Endothelial cell of umbilical vein (primary cell): ENCODE results near the gene B4GALNT3. TPM values are rescaled to one million over a fixed set of nuclear protein-coding genes. Genes with fewer than 3 reads are reported as not detected.
"Not testable (repeated sequence)": the region's sequence is repeated elsewhere in the genome, so short reads cannot be mapped to it uniquely, and the experiment has no call there.

Experiments
- BruUV-seq: library from RNA; stranded (reverse); fragments of 400-500 nt; replicated peaks from 2 replicates; lab custom pipeline; 2021; lab: Mats Ljungman, UMichigan
- CTCF ChIA-PET: fragments of 300-600, 350-600 bp; sonication (Branson Sonifier 250); formaldehyde crosslinking; loops from one replicate; lab custom pipeline; 2021; ENCODE audit warnings: antibody characterized with exemption, inconsistent platforms; lab: Charles Lee
- POLR2A ChIA-PET: fragments of 300-600, 350-600 bp; sonication (Branson Sonifier 250); formaldehyde crosslinking; loops from one replicate; lab custom pipeline; 2021; ENCODE audit warnings: antibody characterized with exemption, inconsistent platforms; lab: Charles Lee
- DNase-seq: peaks from one replicate; pipeline ENCODE4 v3.0.0-alpha.2; 2011; ENCODE audit warnings: low read depth, low spot score
- FAIRE-seq: peaks from 2 replicates; lab custom pipeline; 2011; peaks lifted over from hg19 to GRCh38; lab: Jason Lieb, UNC
- H2AFZ ChIP-seq: 2 replicates; pipeline ENCODE4 v1.6.0; 2012; ENCODE audit warnings: low read depth, low read length, control low read depth, inconsistent platforms
- H3K27ac ChIP-seq: 2 replicates; pipeline ENCODE4 v1.5.1; 2011; ENCODE audit warnings: low read depth, mild to moderate bottlenecking, control low read depth, low read length, moderate library complexity; ENCODE audit not compliant: insufficient read depth
- H3K27me3 ChIP-seq, 2 experiments: 2 replicates each; pipeline versions ENCODE4 v1.6.0 to v1.6.1; 2011; ENCODE audit warnings: low read length in 2 of 2, mixed read lengths in 1 of 2; ENCODE audit not compliant: control insufficient read depth in 2 of 2, insufficient read depth in 2 of 2
- H3K36me3 ChIP-seq, 2 experiments: 2 replicates in 1 of 2; 3 replicates in 1 of 2; pipeline ENCODE4 v1.5.1; 2011; ENCODE audit warnings: low read length in 2 of 2, mild to moderate bottlenecking in 1 of 2, moderate library complexity in 1 of 2; ENCODE audit not compliant: control insufficient read depth in 2 of 2, insufficient read depth in 2 of 2; ENCODE audit errors: extremely low read depth in 1 of 2
- H3K4me1 ChIP-seq: 3 replicates; pipeline ENCODE4 v1.5.1; 2011; ENCODE audit warnings: mild to moderate bottlenecking, low read length; ENCODE audit not compliant: control insufficient read depth, insufficient read depth; ENCODE audit errors: extremely low read depth
- H3K4me2 ChIP-seq: 2 replicates; pipeline ENCODE4 v1.6.1; 2011; ENCODE audit warnings: low read length, control low read depth, mixed read lengths; ENCODE audit not compliant: insufficient read depth
- H3K4me3 ChIP-seq, 3 experiments: fragments of 200-600 bp in 1 of 3; sonication (generic), shearing (Covaris generic) in 1 of 3; replicated peaks in 1 of 3; 2 replicates each; pipeline ENCODE4 v1.5.1; 2011 to 2016; ENCODE audit warnings: control low read depth in 3 of 3, low read length in 3 of 3, mild to moderate bottlenecking in 2 of 3, inconsistent platforms in 1 of 3, low read depth in 1 of 3, moderate library complexity in 1 of 3; ENCODE audit not compliant: insufficient read depth in 1 of 3
- H3K79me2 ChIP-seq: 2 replicates; pipeline ENCODE4 v1.6.0; 2012; ENCODE audit warnings: low read length, inconsistent platforms; ENCODE audit not compliant: control insufficient read depth, insufficient read depth
- H3K9ac ChIP-seq: replicated peaks from 2 replicates; pipeline ENCODE3; 2011; ENCODE audit warnings: low read length, control low read depth; ENCODE audit not compliant: insufficient read depth; ENCODE audit errors: extremely low read depth
- H3K9me1 ChIP-seq: replicated peaks from 3 replicates; pipeline ENCODE4 v1.6.0; 2011; ENCODE audit warnings: mild to moderate bottlenecking, low read length; ENCODE audit not compliant: control insufficient read depth, insufficient read depth; ENCODE audit errors: extremely low read depth
- H3K9me3 ChIP-seq: replicated peaks from 2 replicates; pipeline ENCODE4 v1.5.1; 2012; ENCODE audit warnings: low read length, inconsistent platforms; ENCODE audit not compliant: control insufficient read depth, insufficient read depth
- H4K20me1 ChIP-seq: replicated peaks from 2 replicates; pipeline ENCODE3; 2011; ENCODE audit warnings: mild to moderate bottlenecking, low read length; ENCODE audit not compliant: control insufficient read depth, insufficient read depth; ENCODE audit errors: extremely low read depth
- CTCF ChIP-seq, 2 donors: IDR thresholded peaks; 1 replicate in 1 of 2; 2 replicates in 1 of 2; pipeline ENCODE4 v1.5.1; 2011; ENCODE audit warnings: low read length in 2 of 2, mild to moderate bottlenecking in 2 of 2, moderate library complexity in 2 of 2, control low read depth in 1 of 2, inconsistent platforms in 1 of 2, low read depth in 1 of 2; ENCODE audit not compliant: insufficient read depth in 1 of 2; ENCODE audit errors: extremely low read depth in 1 of 2
- EZH2 ChIP-seq: IDR thresholded peaks from 2 replicates; pipeline ENCODE4 v1.6.1; 2012; ENCODE audit warnings: borderline replicate concordance, low read depth, mild to moderate bottlenecking, moderate library complexity, low read length, inconsistent platforms; ENCODE audit not compliant: severe bottlenecking
- FOS ChIP-seq: IDR thresholded peaks from 2 replicates; pipeline ENCODE4 v1.6.1; 2011; ENCODE audit warnings: mild to moderate bottlenecking, low read length, moderate library complexity, borderline replicate concordance; ENCODE audit not compliant: insufficient read depth
- GATA2 ChIP-seq: IDR thresholded peaks from 2 replicates; pipeline ENCODE4 v1.7.0; 2011; ENCODE audit warnings: low read depth, mild to moderate bottlenecking, moderate library complexity, mixed read lengths, low read length; ENCODE audit not compliant: insufficient read length, insufficient read depth
- JUN ChIP-seq: IDR thresholded peaks from 2 replicates; pipeline ENCODE4 v1.6.1; 2011; ENCODE audit warnings: borderline replicate concordance, low read depth; ENCODE audit not compliant: insufficient read length, insufficient read depth
- MAX ChIP-seq: IDR thresholded peaks from 2 replicates; pipeline ENCODE4 v1.6.1; 2011; ENCODE audit not compliant: insufficient read depth, insufficient read length
- MYC ChIP-seq: IDR thresholded peaks from one replicate; pipeline ENCODE4 v1.6.1; 2011; ENCODE audit warnings: mild to moderate bottlenecking, low read depth, low read length
- POLR2A ChIP-seq: IDR thresholded peaks from 2 replicates; pipeline ENCODE4 v1.6.1; 2012; ENCODE audit warnings: low read depth, mild to moderate bottlenecking, control low read depth, low read length
- POLR2AphosphoS5 ChIP-seq: IDR thresholded peaks from 2 replicates; pipeline ENCODE4 v1.6.1; 2012; ENCODE audit warnings: low read depth, mild to moderate bottlenecking, control low read depth, low read length, moderate library complexity; ENCODE audit not compliant: insufficient read depth
- dilution Hi-C: fragments of 300-500 bp; cut with MboI; formaldehyde crosslinking; loops from one replicate; pipeline ENCODE4 v1.15.0; 2019; ENCODE audit warnings: low sequenced_read_pairs; ENCODE audit not compliant: extremely low pct_ligation_motif_present
- intact Hi-C: fragments of 100-400 bp; cut with micrococcal nuclease; formaldehyde crosslinking; loops from one replicate; pipeline ENCODE4 v1.10.0; 2022
- polyA plus RNA-seq, 4 experiments: library from polyadenylated mRNA; depleted of rRNA in 3 of 4; stranded (reverse) in 3 of 4; unstranded in 1 of 4; fragments of >200 nt; gene quantifications; 2 replicates each; pipeline versions ENCODE4 v1.2.1 to v1.2.3, GENCODE V29; 2011 to 2012; ENCODE audit warnings: missing spikeins in 1 of 4
- total RNA-seq: library from RNA; stranded (reverse); gene quantifications from 2 replicates; pipeline ENCODE4 v1.2.3, GENCODE V29; 2021

Gene B4GALNT3
- total and polyA plus RNA-seq, 2 donors (not counting 3 experiments of a cell fraction or from before 2014, with no cell fraction given): 0.07 TPM; not detected in 1

GRCh38 chr12:422526-422925 is 37.2 kb upstream of the B4GALNT3 start:
- TF ChIP-seq EZH2: no peak
- TF ChIP-seq FOS: no peak
- TF ChIP-seq MAX: no peak
- TF ChIP-seq POLR2A: no peak
- no peak for TF ChIP-seq MYC
- TF ChIP-seq JUN: no peak
- TF ChIP-seq POLR2AphosphoS5: no peak
- TF ChIP-seq CTCF (IDR thresholded peaks at IDR 0.05; ENCODE audit: extremely low read depth in 1 of 2, insufficient read depth in 1 of 2, low read depth in 1 of 2, low read length in 2 of 2): no peak
- no peak for TF ChIP-seq GATA2
- Histone ChIP-seq H3K4me3 (no peak overlapping the region), H4K20me1 (no peaks in the 10 kb centered on the region), H3K4me1 (no peaks in the 10 kb centered on the region), H3K27ac (no peak overlapping the region), H3K79me2 (no peaks in the 10 kb centered on the region), H3K36me3 (peaks cover 0 to 2% of the 10 kb centered on the region in 2 experiments), H2AFZ (no peak overlapping the region), H3K27me3 (no peaks in the 10 kb centered on the region), H3K9me3 (no peaks in the 10 kb centered on the region), H3K9me1 (no peaks in the 10 kb centered on the region), H3K4me2 (no peak overlapping the region), H3K9ac (no peak overlapping the region)
- ChIA-PET CTCF (interaction anchor here (0.7 kb wide), 1 partner anchor 33 kb away, joined by 4 read pairs; no protein-coding TSS in a partner anchor), POLR2A (no interaction called here)
- BruUV-seq: no TSS peak
- DNase-seq (no peak), FAIRE-seq (no peak)
- intact Hi-C loops: no loop called here
- dilution Hi-C loops: no loop called here

GRCh38 chr12:435737-436136 is 24.0 kb upstream of the B4GALNT3 start:
- H4K20me1 ChIP-seq, POLR2A ChIA-PET, intact Hi-C loops, DNase-seq, CTCF ChIA-PET, FAIRE-seq, BruUV-seq, H3K27ac ChIP-seq, H3K9ac ChIP-seq, H2AFZ ChIP-seq, H3K4me2 ChIP-seq, H3K4me3 ChIP-seq, H3K9me3 ChIP-seq, H3K4me1 ChIP-seq, H3K36me3 ChIP-seq, H3K27me3 ChIP-seq, H3K79me2 ChIP-seq, dilution Hi-C loops, H3K9me1 ChIP-seq: not testable (repeated sequence)
